B cell (primary cell): Measurements from ENCODE around the gene TOP1. TPM values are rescaled to one million over a fixed set of nuclear protein-coding genes. Genes with fewer than 3 reads are reported as not detected.
"Not testable (repeated sequence)": the region's sequence is repeated elsewhere in the genome, so short reads cannot be mapped to it uniquely, and the experiment has no call there.

Source experiments
- ATAC-seq: fragments of 200-7000 bp; cut with Tn5 transposase; one replicate; pipeline ENCODE4 v1.10.0; 2021; ENCODE audit warnings: low read depth, mild to moderate bottlenecking, moderate number of reproducible peaks, moderate library complexity
- CTCF ChIA-PET: fragments of 350-600 bp; sonication (Branson Sonifier 250); formaldehyde crosslinking; loops from one replicate; lab custom pipeline; 2021; ENCODE audit warnings: antibody characterized with exemption, inconsistent platforms; lab: Charles Lee
- POLR2A ChIA-PET: fragments of 350-600 bp; sonication (Branson Sonifier 250); formaldehyde crosslinking; loops from one replicate; lab custom pipeline; 2021; ENCODE audit warnings: antibody characterized with exemption; lab: Charles Lee
- DNase-seq: peaks from one replicate; pipeline ENCODE4 v3.0.0; 2013
- H2AFZ ChIP-seq: 2 replicates; pipeline ENCODE4 v1.6.1; 2012; ENCODE audit warnings: mild to moderate bottlenecking, low read depth, low read length; ENCODE audit not compliant: insufficient read depth, poor library complexity, severe bottlenecking
- H3K27ac ChIP-seq, 2 donors: 1 replicate in 1 of 2; 2 replicates in 1 of 2; pipeline ENCODE4 v1.5.1; 2012 to 2013; ENCODE audit warnings: low read length in 2 of 2, mild to moderate bottlenecking in 2 of 2, moderate library complexity in 1 of 2
- H3K27me3 ChIP-seq, 4 experiments: fragments of 200-600 bp in 1 of 4; sonication (generic) in 1 of 4; replicated peaks in 1 of 4; 1 replicate in 2 of 4; 2 replicates in 2 of 4; pipeline versions ENCODE4 v1.6.1 to v1.7.0; 2013 to 2016; ENCODE audit warnings: low read length in 3 of 4, mild to moderate bottlenecking in 2 of 4, mixed read lengths in 1 of 4, moderate library complexity in 1 of 4; ENCODE audit not compliant: insufficient read depth in 4 of 4, control insufficient read depth in 3 of 4; ENCODE audit errors: control extremely low read depth in 1 of 4
- H3K36me3 ChIP-seq, 2 experiments: replicated peaks in 1 of 2; 1 replicate in 1 of 2; 2 replicates in 1 of 2; pipeline versions ENCODE4 v1.6.1 to v1.7.1; 2013; ENCODE audit warnings: low read length in 1 of 2; ENCODE audit not compliant: insufficient read depth in 2 of 2, control insufficient read depth in 1 of 2; ENCODE audit errors: control extremely low read depth in 1 of 2, extremely low read depth in 1 of 2
- H3K4me1 ChIP-seq, 2 donors: fragments of 200-600 bp in 1 of 2; sonication (generic) in 1 of 2; 1 replicate in 1 of 2; 2 replicates in 1 of 2; pipeline versions ENCODE4 v1.5.1 to v1.6.1; 2013 to 2017; ENCODE audit warnings: low read length in 2 of 2; ENCODE audit not compliant: control insufficient read depth in 2 of 2, insufficient read depth in 2 of 2
- H3K4me2 ChIP-seq: replicated peaks from 2 replicates; pipeline ENCODE3; 2012; ENCODE audit warnings: mild to moderate bottlenecking, low read depth, low read length; ENCODE audit not compliant: poor library complexity, severe bottlenecking
- H3K4me3 ChIP-seq, 5 experiments: fragments of 200-600 bp in 1 of 5; sonication (generic) in 1 of 5; 1 replicate in 3 of 5; 2 replicates in 2 of 5; pipeline versions ENCODE4 v1.5.1 to v1.7.0; 2011 to 2016; ENCODE audit warnings: low read length in 4 of 5, mild to moderate bottlenecking in 4 of 5, low read depth in 2 of 5, control low read depth in 1 of 5, moderate library complexity in 1 of 5; ENCODE audit not compliant: insufficient read depth in 1 of 5; ENCODE audit errors: control extremely low read depth in 1 of 5, extremely low read depth in 1 of 5
- H3K79me2 ChIP-seq: fragments of 200-600 bp; sonication (generic); one replicate; pipeline ENCODE4 v1.6.0; 2016; ENCODE audit warnings: low read length; ENCODE audit not compliant: control insufficient read depth, insufficient read depth
- H3K9ac ChIP-seq: fragments of 200-600 bp; sonication (generic); 2 replicates; pipeline ENCODE4 v1.6.1; 2017; ENCODE audit warnings: mild to moderate bottlenecking, low read length, moderate library complexity
- H3K9me3 ChIP-seq, 3 donors: one replicate each; pipeline versions ENCODE4 v1.6.1 to v1.7.1; 2013; ENCODE audit warnings: low read length in 2 of 3; ENCODE audit not compliant: control insufficient read depth in 2 of 3, insufficient read depth in 1 of 3; ENCODE audit errors: control extremely low read depth in 1 of 3
- H4K20me1 ChIP-seq: 2 replicates; pipeline ENCODE4 v1.6.0; 2012; ENCODE audit warnings: mild to moderate bottlenecking, low read length; ENCODE audit not compliant: insufficient read depth, control insufficient read depth, poor library complexity, severe bottlenecking
- H3K27ac Mint-ChIP-seq: one replicate; pipeline ENCODE4 v1.8.0; 2021; ENCODE audit warnings: mixed read lengths
- H3K27me3 Mint-ChIP-seq: one replicate; pipeline ENCODE4 v1.8.0; 2021; ENCODE audit warnings: mixed read lengths
- H3K4me1 Mint-ChIP-seq: one replicate; pipeline ENCODE4 v1.8.0; 2021; ENCODE audit warnings: mixed read lengths
- H3K4me3 Mint-ChIP-seq: one replicate; pipeline ENCODE4 v1.8.0; 2021; ENCODE audit warnings: mixed read lengths
- H3K9me3 Mint-ChIP-seq: one replicate; pipeline ENCODE4 v1.8.0; 2022; ENCODE audit warnings: mixed read lengths; ENCODE audit not compliant: insufficient read depth
- EZH2 ChIP-seq: IDR thresholded peaks from 2 replicates; pipeline ENCODE4 v1.6.1; 2012; ENCODE audit warnings: borderline replicate concordance, low read depth, mild to moderate bottlenecking, moderate library complexity, low read length; ENCODE audit not compliant: insufficient read depth, poor library complexity, severe bottlenecking
- WGBS: methylation state at CpG from one replicate; pipeline ENCODE4 v1.1.5; 2013; ENCODE audit warnings: missing lambda C conversion rate; ENCODE audit not compliant: insufficient coverage; 5-methylcytosine and 5-hydroxymethylcytosine counted together
- intact Hi-C: fragments of 100-400 bp; cut with micrococcal nuclease; formaldehyde crosslinking; loops from one replicate; pipeline ENCODE4 v1.10.0; 2022
- polyA plus RNA-seq: library from polyadenylated mRNA; depleted of rRNA; stranded (reverse); fragments of >200 nt; gene quantifications from 2 replicates; pipeline ENCODE4 v1.2.3, GENCODE V29; 2012
- total RNA-seq, 2 donors: library from RNA; stranded (reverse); fragments of 120-200 nt in 1 of 2; gene quantifications; 1 replicate in 1 of 2; 2 replicates in 1 of 2; pipeline versions ENCODE4 v1.2.3 to v1.2.4, GENCODE V29; 2013 to 2022
- TF ChIP-seq, protein P1 (sequence below): fragments of 200-600 bp; IDR thresholded peaks from one replicate; pipeline ENCODE4 v1.8.0; 2022; ENCODE audit warnings: antibody characterized with exemption, mild to moderate bottlenecking

TOP1 gene
- total and polyA plus RNA-seq, 2 donors (not counting 1 experiment from before 2014, with no cell fraction given) = 5.4 to 44.9 TPM

DNA sequence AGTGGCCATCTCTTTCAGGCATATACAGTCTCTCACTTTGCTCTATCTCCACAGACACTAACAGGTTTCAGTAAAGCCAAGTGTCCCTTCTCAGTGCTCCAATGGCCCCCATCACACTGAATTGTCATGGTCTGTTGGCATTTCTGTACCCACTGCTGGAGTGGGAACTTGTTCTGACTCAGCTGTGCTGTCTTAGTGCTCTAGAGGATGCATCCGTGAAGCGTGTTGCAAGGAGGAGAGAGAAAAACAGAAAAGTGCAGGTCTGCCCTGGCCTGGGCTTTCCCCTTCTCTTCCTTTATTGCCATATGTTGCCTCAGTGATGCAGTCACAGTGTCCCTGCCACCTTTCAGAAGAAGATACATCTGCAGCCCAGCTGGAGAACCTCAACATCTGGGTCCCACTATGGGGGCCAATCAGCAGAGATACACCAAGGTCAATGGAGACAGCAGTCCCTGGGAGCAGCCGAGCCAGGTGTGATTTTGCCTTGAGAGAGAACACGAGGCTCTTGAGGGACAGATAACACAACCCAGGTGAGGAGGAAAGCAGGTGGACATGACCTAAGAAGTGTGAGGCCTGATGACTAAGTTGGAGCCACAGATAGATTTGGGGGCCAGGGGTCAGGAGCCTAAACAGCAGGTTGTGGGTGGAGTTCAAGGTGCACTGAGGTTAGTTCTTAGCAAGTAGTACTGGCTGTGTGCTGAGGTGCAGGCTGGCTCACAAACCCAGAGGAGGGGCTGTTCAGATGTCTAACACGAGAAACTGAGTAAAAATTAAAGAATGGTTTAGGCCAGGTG is 103.2 kb downstream of the TOP1 start:
- H3K4me1 ChIP-seq = peaks cover 6 to 21% of the 10 kb centered on the region in 2 donors
- no peak overlapping the region for H3K27ac Mint-ChIP-seq
- H3K4me3 ChIP-seq = no peak overlapping the region
- peaks cover 28% of the 10 kb centered on the region for H3K4me1 Mint-ChIP-seq
- 64% methylated on average over 4 of the region's 5 CpGs for WGBS
- no peaks in the 10 kb centered on the region for H3K9me3 Mint-ChIP-seq
- no peak overlapping the region for H3K9ac ChIP-seq
- H3K27me3 Mint-ChIP-seq = no peaks in the 10 kb centered on the region
- H3K4me3 Mint-ChIP-seq = no peak overlapping the region
- ChIA-PET CTCF (interaction anchor here (0.7 to 10.0 kb wide), 5 partner anchors 15 to 208 kb away, joined by 3 to 122 read pairs (median 5); partner anchors contain the start of gene LPIN3), POLR2A (no interaction called here)
- no peaks in the 10 kb centered on the region for H3K36me3 ChIP-seq
- H3K9me3 ChIP-seq = no peaks in the 10 kb centered on the region
- H3K27me3 ChIP-seq = no peaks in the 10 kb centered on the region
- no peak for TF ChIP-seq EZH2
- TF ChIP-seq, protein P1, sequence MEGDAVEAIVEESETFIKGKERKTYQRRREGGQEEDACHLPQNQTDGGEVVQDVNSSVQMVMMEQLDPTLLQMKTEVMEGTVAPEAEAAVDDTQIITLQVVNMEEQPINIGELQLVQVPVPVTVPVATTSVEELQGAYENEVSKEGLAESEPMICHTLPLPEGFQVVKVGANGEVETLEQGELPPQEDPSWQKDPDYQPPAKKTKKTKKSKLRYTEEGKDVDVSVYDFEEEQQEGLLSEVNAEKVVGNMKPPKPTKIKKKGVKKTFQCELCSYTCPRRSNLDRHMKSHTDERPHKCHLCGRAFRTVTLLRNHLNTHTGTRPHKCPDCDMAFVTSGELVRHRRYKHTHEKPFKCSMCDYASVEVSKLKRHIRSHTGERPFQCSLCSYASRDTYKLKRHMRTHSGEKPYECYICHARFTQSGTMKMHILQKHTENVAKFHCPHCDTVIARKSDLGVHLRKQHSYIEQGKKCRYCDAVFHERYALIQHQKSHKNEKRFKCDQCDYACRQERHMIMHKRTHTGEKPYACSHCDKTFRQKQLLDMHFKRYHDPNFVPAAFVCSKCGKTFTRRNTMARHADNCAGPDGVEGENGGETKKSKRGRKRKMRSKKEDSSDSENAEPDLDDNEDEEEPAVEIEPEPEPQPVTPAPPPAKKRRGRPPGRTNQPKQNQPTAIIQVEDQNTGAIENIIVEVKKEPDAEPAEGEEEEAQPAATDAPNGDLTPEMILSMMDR = no peak
- no peaks in the 10 kb centered on the region for H4K20me1 ChIP-seq
- no peak overlapping the region for H3K4me2 ChIP-seq
- DNase-seq = no peak
- H2AFZ ChIP-seq = no peak overlapping the region
- no peak for ATAC-seq
- intact Hi-C loops = no loop called here
- H3K27ac ChIP-seq = no peak overlapping the region
- no peaks in the 10 kb centered on the region for H3K79me2 ChIP-seq

DNA sequence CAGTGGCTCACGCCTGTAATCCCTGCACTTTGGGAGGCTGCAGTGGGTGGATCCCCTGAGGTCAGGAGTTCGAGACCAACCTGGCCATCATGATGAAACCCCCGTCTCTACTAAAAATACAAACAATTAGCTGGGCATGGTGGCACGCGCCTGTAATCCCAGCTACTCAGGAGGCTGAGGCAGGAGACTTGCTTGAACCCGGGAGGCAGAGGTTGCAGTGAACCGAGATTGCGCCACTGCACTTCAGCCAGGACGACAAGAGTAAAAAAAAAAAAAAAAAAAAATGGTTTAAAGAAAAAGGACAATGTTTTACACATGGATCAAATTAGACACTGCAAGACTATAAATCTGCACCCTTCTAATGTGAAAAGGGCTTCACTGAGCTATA is 103.8 kb downstream of the TOP1 start:
- H3K4me3 ChIP-seq, H4K20me1 ChIP-seq, H3K9me3 Mint-ChIP-seq, DNase-seq, H3K9me3 ChIP-seq, ATAC-seq, H3K36me3 ChIP-seq, H3K79me2 ChIP-seq, H3K9ac ChIP-seq, H3K4me2 ChIP-seq, H2AFZ ChIP-seq, H3K27me3 ChIP-seq, H3K27ac ChIP-seq, H3K27ac Mint-ChIP-seq, H3K27me3 Mint-ChIP-seq, intact Hi-C loops, H3K4me3 Mint-ChIP-seq: not testable (repeated sequence)
- peaks cover 28% of the 10 kb centered on the region for H3K4me1 Mint-ChIP-seq
- peaks cover 6 to 21% of the 10 kb centered on the region in 2 donors for H3K4me1 ChIP-seq
- ChIA-PET POLR2A (interaction anchor here (0.6 kb wide), 1 partner anchor 121 kb away, joined by 3 read pairs; no protein-coding TSS in a partner anchor), CTCF (interaction anchor here (0.7 to 10.0 kb wide), 5 partner anchors 16 to 207 kb away, joined by 3 to 122 read pairs (median 16); partner anchors contain the start of gene LPIN3)
- WGBS = 93% methylated on average over 6 of the region's 9 CpGs
